Left lung (tissue), 10 donors: ENCODE data around the gene WHAMM. TPM values are rescaled to one million over a fixed set of nuclear protein-coding genes. Genes with fewer than 3 reads are reported as not detected.
"Not testable (repeated sequence)": the region's sequence is repeated elsewhere in the genome, so short reads cannot be mapped to it uniquely, and the experiment has no call there.

Experiments used
- ATAC-seq: fragments of 200-7000 bp; cut with Tn5 transposase; one replicate; pipeline ENCODE4 v1.9.1; 2020; ENCODE audit warnings: moderate library complexity
- DNase-seq, 4 donors: peaks; one replicate each; pipeline ENCODE4 v3.0.0-alpha.2; 2013 to 2020
- H3K27ac ChIP-seq, 2 donors: fragments of 200-600 bp; sonication (generic) in 1 of 2; one replicate each; pipeline versions ENCODE4 v1.5.0 to v1.8.0; 2020 to 2021
- H3K27me3 ChIP-seq, 2 donors: fragments of 200-600 bp; sonication (generic) in 1 of 2; one replicate each; pipeline versions ENCODE4 v1.5.0 to v1.8.0; 2020 to 2021
- H3K36me3 ChIP-seq, 2 donors: fragments of 200-600 bp; sonication (generic) in 1 of 2; one replicate each; pipeline versions ENCODE4 v1.5.0 to v1.8.0; 2020 to 2021
- H3K4me1 ChIP-seq, 2 donors: fragments of 200-600 bp; one replicate each; pipeline ENCODE4 v1.8.0; 2021
- H3K4me3 ChIP-seq, 2 donors: fragments of 200-600 bp; sonication (generic) in 1 of 2; one replicate each; pipeline versions ENCODE4 v1.5.0 to v1.8.0; 2020 to 2021; ENCODE audit warnings: mild to moderate bottlenecking in 1 of 2
- H3K9me3 ChIP-seq, 2 donors: fragments of 200-600 bp; sonication (generic) in 1 of 2; one replicate each; pipeline versions ENCODE4 v1.5.0 to v1.8.0; 2020 to 2021
- CTCF ChIP-seq, 2 donors: fragments of 200-600 bp; sonication (generic) in 1 of 2; IDR thresholded peaks; one replicate each; pipeline versions ENCODE4 v1.5.0 to v1.8.0; 2021; ENCODE audit warnings: antibody characterized with exemption in 2 of 2
- intact Hi-C, 2 donors: fragments of 100-400 bp; cut with DNase I; formaldehyde crosslinking; loops; one replicate each; pipeline versions ENCODE4 v1.11.2 to v1.14.2; 2022
- polyA plus RNA-seq, 6 donors: library from polyadenylated mRNA; unstranded; fragments of 120-200 nt; gene quantifications; one replicate each; pipeline ENCODE4 v1.2.1, GENCODE V29; 2013; ENCODE audit not compliant: insufficient read length in 6 of 6
- total RNA-seq, 2 donors: library from RNA; stranded (reverse); fragmentation: NEBNext Ultra II Directional; extraction: Animal tissue kit (Norgen Biotek cat#: 25700); gene quantifications; one replicate each; pipeline ENCODE4 v1.2.1, GENCODE V29; 2021
- donor health status: DM: no; HTN: yes; CAD: no.
- donor health status: DM: no; HTN: no; CAD: no.

The WHAMM gene
- total and polyA plus RNA-seq, 8 donors, result 9.3 to 15.8 (median 13.4) TPM

GRCh38 chr15:82856397-82857170, 47.2 kb downstream of the WHAMM start:
- intact Hi-C loops, result no loop called here
- no peak for ATAC-seq
- no peak for DNase-seq
- no peak for TF ChIP-seq CTCF (IDR thresholded peaks at IDR 0.05)
- Histone ChIP-seq H3K27ac (no peak overlapping the region), H3K9me3 (no peaks in the 10 kb centered on the region), H3K36me3 (no peaks in the 10 kb centered on the region), H3K4me1 (no peaks in the 10 kb centered on the region), H3K4me3 (no peak overlapping the region), H3K27me3 (no peaks in the 10 kb centered on the region)

- H3K4me1 ChIP-seq, result no peaks in the 10 kb centered on the region
- no peak for DNase-seq
- no peak for ATAC-seq
- H3K4me3 ChIP-seq, result no peak overlapping the region
- TF ChIP-seq CTCF (IDR thresholded peaks at IDR 0.05), result no peak
- H3K27me3 ChIP-seq, result no peaks in the 10 kb centered on the region
- no peaks in the 10 kb centered on the region for H3K9me3 ChIP-seq
- intact Hi-C loops, result no loop called here
- no peaks in the 10 kb centered on the region for H3K36me3 ChIP-seq
- no peak overlapping the region for H3K27ac ChIP-seq
Observed at GRCh38 chr15:82858932-82859331, 49.5 kb downstream of the WHAMM start.

GRCh38 chr15:82862886-82863285, 53.5 kb downstream of the WHAMM start:
- no peak for ATAC-seq
- H3K9me3 ChIP-seq, result no peaks in the 10 kb centered on the region
- intact Hi-C loops, result no loop called here
- no peak for TF ChIP-seq CTCF (IDR thresholded peaks at IDR 0.05)
- H3K27me3 ChIP-seq, result no peaks in the 10 kb centered on the region
- no peaks in the 10 kb centered on the region for H3K4me1 ChIP-seq
- no peak overlapping the region for H3K4me3 ChIP-seq
- DNase-seq, result no peak
- H3K27ac ChIP-seq, result no peak overlapping the region
- no peaks in the 10 kb centered on the region for H3K36me3 ChIP-seq

- DNase-seq, result no peak
- intact Hi-C loops, result no loop called here
- no peak for TF ChIP-seq CTCF (IDR thresholded peaks at IDR 0.05)
- H3K27ac ChIP-seq, result no peak overlapping the region
- H3K36me3 ChIP-seq, result no peaks in the 10 kb centered on the region
- no peak overlapping the region for H3K4me3 ChIP-seq
- no peak for ATAC-seq
- H3K4me1 ChIP-seq, result no peaks in the 10 kb centered on the region
- H3K27me3 ChIP-seq, result no peaks in the 10 kb centered on the region
- no peaks in the 10 kb centered on the region for H3K9me3 ChIP-seq
Observed at GRCh38 chr15:82864967-82865366, 55.5 kb downstream of the WHAMM start.

- H3K27ac ChIP-seq, H3K27me3 ChIP-seq, H3K4me1 ChIP-seq, H3K36me3 ChIP-seq, intact Hi-C loops, H3K4me3 ChIP-seq, H3K9me3 ChIP-seq, ATAC-seq, DNase-seq: not testable (repeated sequence)
Observed at GRCh38 chr15:82865581-82865980, 56.2 kb downstream of the WHAMM start.

GRCh38 chr15:82865981-82866380, 56.6 kb downstream of the WHAMM start:
- ATAC-seq, H3K4me3 ChIP-seq, H3K27ac ChIP-seq, H3K27me3 ChIP-seq, DNase-seq, H3K36me3 ChIP-seq, H3K4me1 ChIP-seq, H3K9me3 ChIP-seq, intact Hi-C loops: not testable (repeated sequence)
